Coronary artery (tissue), 2 donors: ENCODE measurements around the gene CFAP251.

Source experiments
- DNase-seq: peaks from one replicate; pipeline ENCODE4 v3.0.0-alpha.2; 2017; ENCODE audit warnings: low spot score
- H3K27ac ChIP-seq, 2 donors: fragments of 200-600 bp; sonication (generic); one replicate each; pipeline ENCODE4 v1.5.1; 2016 to 2019
- H3K4me3 ChIP-seq: fragments of 200-600 bp; sonication (generic); 2 replicates; pipeline ENCODE4 v1.5.1; 2016; ENCODE audit warnings: mild to moderate bottlenecking, moderate library complexity
- CTCF ChIP-seq: fragments of 200-600 bp; sonication (generic); IDR thresholded peaks from one replicate; pipeline ENCODE4 v1.5.1; 2019; ENCODE audit warnings: antibody characterized with exemption

Gene CFAP251

DNA sequence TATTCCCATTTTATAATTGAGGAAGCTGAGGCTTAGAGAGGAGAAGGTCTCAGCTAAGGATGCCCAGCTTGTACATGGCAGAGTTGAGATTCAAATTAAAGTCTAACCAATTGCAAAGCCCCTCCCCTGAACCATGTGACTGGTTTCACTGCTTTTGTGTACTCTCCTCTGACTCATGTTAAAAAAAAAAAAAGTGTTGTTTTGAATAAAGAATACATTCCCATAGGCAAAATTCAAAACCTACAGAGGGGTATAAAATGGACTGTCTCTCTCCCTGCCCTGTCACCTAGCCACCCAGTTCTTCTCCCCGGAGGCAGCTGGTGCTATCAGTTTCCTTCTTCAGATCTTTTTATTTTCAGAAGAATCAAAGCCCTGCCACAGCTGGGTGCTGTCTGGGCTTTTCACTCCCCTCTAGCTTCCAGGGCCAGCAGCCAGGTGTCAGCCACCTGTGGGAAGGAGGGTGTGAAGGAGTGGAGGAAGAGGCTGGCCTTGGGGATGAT lies 24.4 kb upstream of the CFAP251 start:
- DNase-seq = no peak
- no peak overlapping the region for H3K4me3 ChIP-seq
- H3K27ac ChIP-seq = no peak overlapping the region
- TF ChIP-seq CTCF = no peak

GRCh38 chr12:121894633-121895032 lies 23.8 kb upstream of the CFAP251 start:
- no peak overlapping the region for H3K27ac ChIP-seq
- no peak overlapping the region for H3K4me3 ChIP-seq
- no peak for TF ChIP-seq CTCF
- no peak for DNase-seq

DNA sequence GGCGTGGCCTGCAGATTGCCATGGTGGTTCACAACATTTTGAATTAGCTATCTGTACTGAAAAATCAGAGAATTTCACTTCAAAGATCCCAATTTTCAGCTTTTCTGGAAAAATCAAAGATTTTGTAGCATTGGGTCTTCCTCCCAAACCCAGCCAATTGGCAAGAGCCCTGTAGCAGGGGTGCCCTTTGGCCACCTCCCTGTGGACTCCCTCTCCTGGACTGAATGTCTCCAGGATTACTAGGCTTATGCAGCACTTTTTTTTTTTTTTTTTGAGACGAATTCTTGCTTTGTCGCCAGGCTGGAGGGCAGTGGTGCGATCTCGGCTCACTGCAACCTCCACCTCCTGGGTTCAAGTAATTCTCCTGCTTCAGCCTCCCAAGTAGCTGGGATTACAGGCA lies 20.1 kb upstream of the CFAP251 start:
- TF ChIP-seq CTCF = no peak
- no peak for DNase-seq
- Histone ChIP-seq H3K27ac (no peak overlapping the region), H3K4me3 (no peak overlapping the region)

DNA sequence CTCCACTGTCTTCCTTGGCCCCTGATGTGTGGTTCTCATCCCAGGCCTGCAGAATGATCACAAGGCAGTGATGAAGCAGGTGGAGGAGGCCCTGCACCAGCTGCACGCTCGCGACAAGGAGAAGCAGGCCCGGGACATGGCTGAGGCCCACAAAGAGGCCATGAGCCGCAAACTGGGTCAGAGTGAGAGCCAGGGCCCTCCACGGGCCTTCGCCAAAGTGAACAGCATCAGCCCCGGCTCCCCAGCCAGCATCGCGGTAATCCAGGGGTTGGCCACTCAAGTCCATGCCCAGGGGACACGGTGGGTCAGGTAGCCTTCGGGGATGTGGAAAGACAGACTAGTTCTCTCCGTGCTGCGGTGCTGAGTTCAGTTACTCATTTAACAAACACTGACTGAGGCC lies 18.8 kb upstream of the CFAP251 start:
- DNase-seq = no peak
- Histone ChIP-seq H3K27ac (no peak overlapping the region), H3K4me3 (no peak overlapping the region)
- TF ChIP-seq CTCF = no peak

- no peak for DNase-seq
These were observed 15.2 kb upstream of the CFAP251 start for GRCh38 chr12:121903202-121903601.

DNA sequence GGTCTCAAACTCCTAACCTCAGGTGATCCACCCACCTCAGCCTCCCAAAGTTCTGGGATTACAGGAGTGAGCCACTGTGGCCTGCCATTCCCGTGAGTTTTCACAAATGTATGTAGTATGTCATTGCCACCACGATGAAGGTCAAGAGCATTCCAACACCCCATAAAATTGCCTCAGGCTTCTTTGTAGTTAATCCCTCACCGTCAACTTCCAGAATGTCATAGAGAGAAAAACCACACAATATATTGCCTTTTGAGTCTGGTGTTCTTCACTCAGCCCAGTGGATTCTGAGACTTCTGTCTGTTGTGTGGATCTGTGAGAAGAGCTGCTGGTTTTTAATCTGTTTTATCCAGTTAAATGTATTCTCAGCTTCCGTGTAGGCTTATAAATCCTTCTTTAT lies 12.6 kb upstream of the CFAP251 start:
- no peak for TF ChIP-seq CTCF
- no peak overlapping the region for H3K27ac ChIP-seq
- DNase-seq = no peak

More at GRCh38 chr12:121903202-121903601, 15.2 kb upstream of the CFAP251 start:
- Histone ChIP-seq H3K27ac (no peak overlapping the region), H3K4me3 (no peak overlapping the region)
- no peak for TF ChIP-seq CTCF

GRCh38 chr12:121908702-121909101 lies 9.7 kb upstream of the CFAP251 start:
- DNase-seq = no peak
- H3K27ac ChIP-seq = no peak overlapping the region
- no peak for TF ChIP-seq CTCF
- H3K4me3 ChIP-seq = no peak overlapping the region

More for the DNA sequence above, 12.6 kb upstream of the CFAP251 start:
- no peak overlapping the region for H3K4me3 ChIP-seq
